Endothelial cell of umbilical vein (primary cell): Measurements from ENCODE around the gene CREB3.

ENCODE experiments used
- EZH2 ChIP-seq: IDR thresholded peaks from 2 replicates; pipeline ENCODE4 v1.6.1; 2012; ENCODE audit warnings: borderline replicate concordance, low read depth, mild to moderate bottlenecking, moderate library complexity, low read length, inconsistent platforms; ENCODE audit not compliant: severe bottlenecking
- POLR2AphosphoS5 ChIP-seq: IDR thresholded peaks from 2 replicates; pipeline ENCODE4 v1.6.1; 2012; ENCODE audit warnings: low read depth, mild to moderate bottlenecking, control low read depth, low read length, moderate library complexity; ENCODE audit not compliant: insufficient read depth

GRCh38 chr9:35728041-35728971, 4.2 kb upstream of the CREB3 start:
- TF ChIP-seq EZH2 (no peak), POLR2AphosphoS5 (peak; percentile 81)
